SK-N-SH treated with all-trans-retinoic acid at 6 μM for 48 hours (cell line): ENCODE data around the gene TAF1B.

ENCODE experiments used
- ATAC-seq: fragments of 200-7000 bp; cut with Tn5 transposase; 3 replicates; pipeline ENCODE4 v1.9.1; 2020; ENCODE audit warnings: mild to moderate bottlenecking, moderate library complexity
- ARNTL ChIP-seq: fragments of 450-650 bp; formaldehyde crosslinking; IDR thresholded peaks from 2 replicates; pipeline ENCODE4 v1.5.0; 2020; ENCODE audit warnings: low read depth, mild to moderate bottlenecking, moderate library complexity, borderline replicate concordance
- CSDC2 ChIP-seq: fragments of 250-450 bp; sonication (Bioruptor Pico); IDR thresholded peaks from 2 replicates; pipeline ENCODE4 v1.5.0; 2020; ENCODE audit warnings: mild to moderate bottlenecking, moderate library complexity
- CSRNP3 ChIP-seq: fragments of 250-450 bp; sonication (Bioruptor Pico); IDR thresholded peaks from 2 replicates; pipeline ENCODE4 v1.5.1; 2021; ENCODE audit warnings: mild to moderate bottlenecking, moderate library complexity
- ESRRG ChIP-seq: fragments of 250-450 bp; sonication (Bioruptor Pico); IDR thresholded peaks from 2 replicates; pipeline ENCODE4 v1.6.1; 2021; ENCODE audit warnings: mild to moderate bottlenecking
- ISL1 ChIP-seq: fragments of 250-450 bp; sonication (Bioruptor Pico); IDR thresholded peaks from 2 replicates; pipeline ENCODE4 v2.1.2; 2022; ENCODE audit warnings: mild to moderate bottlenecking, moderate library complexity
- OSR1 ChIP-seq: fragments of 250-450 bp; sonication (Bioruptor Pico); IDR thresholded peaks from 2 replicates; pipeline ENCODE4 v1.8.0; 2022; ENCODE audit warnings: moderate library complexity, mild to moderate bottlenecking, inconsistent platforms
- POU6F1 ChIP-seq: fragments of 250-450 bp; sonication (Bioruptor Pico); IDR thresholded peaks from 2 replicates; pipeline ENCODE4 v1.8.0; 2021; ENCODE audit warnings: low read depth, mild to moderate bottlenecking, moderate library complexity, borderline replicate concordance
- TCF4 ChIP-seq: fragments of 250-450 bp; sonication (Bioruptor Pico); IDR thresholded peaks from 2 replicates; pipeline ENCODE4 v1.8.0; 2021; ENCODE audit warnings: mild to moderate bottlenecking, moderate library complexity, borderline replicate concordance
- TOX ChIP-seq: fragments of 250-450 bp; sonication (Bioruptor Pico); IDR thresholded peaks from 2 replicates; pipeline ENCODE4 v1.8.0; 2021; ENCODE audit warnings: mild to moderate bottlenecking, moderate library complexity, borderline replicate concordance
- ZC3H10 ChIP-seq: fragments of 250-450 bp; sonication (Bioruptor Pico); IDR thresholded peaks from 2 replicates; pipeline ENCODE4 v1.5.1; 2021; ENCODE audit warnings: mild to moderate bottlenecking, moderate library complexity
- ZFP30 ChIP-seq: fragments of 450-650 bp; formaldehyde crosslinking; IDR thresholded peaks from 2 replicates; pipeline ENCODE4 v1.5.0; 2022; ENCODE audit warnings: mild to moderate bottlenecking, moderate library complexity
- ZNF565 ChIP-seq: fragments of 450-650 bp; formaldehyde crosslinking; conservative IDR thresholded peaks from 2 replicates; pipeline ENCODE4 v1.5.0; 2020; ENCODE audit warnings: low read depth, mild to moderate bottlenecking, moderate library complexity
- ZNF70 ChIP-seq: fragments of 450-650 bp; formaldehyde crosslinking; IDR thresholded peaks from 2 replicates; pipeline ENCODE4 v1.5.0; 2020; ENCODE audit warnings: mild to moderate bottlenecking, moderate library complexity
- ZNF8 ChIP-seq: fragments of 450-650 bp; formaldehyde crosslinking; IDR thresholded peaks from 2 replicates; pipeline ENCODE4 v1.5.0; 2020; ENCODE audit warnings: mild to moderate bottlenecking, moderate library complexity
- TF ChIP-seq, protein P1 (sequence below): fragments of 250-450 bp; sonication (Bioruptor Pico); IDR thresholded peaks from 2 replicates; pipeline ENCODE4 v1.8.0; 2020; ENCODE audit warnings: mild to moderate bottlenecking, moderate library complexity, borderline replicate concordance
- TF ChIP-seq, protein P2 (sequence below): fragments of 250-450 bp; sonication (Bioruptor Pico); IDR thresholded peaks from 2 replicates; pipeline ENCODE4 v1.5.0; 2020; ENCODE audit warnings: mild to moderate bottlenecking, moderate library complexity
- TF ChIP-seq, protein P3 (sequence below): fragments of 250-450 bp; sonication (Bioruptor Pico); IDR thresholded peaks from 2 replicates; pipeline ENCODE4 v1.5.1; 2020; ENCODE audit warnings: low read depth, mild to moderate bottlenecking, moderate library complexity

The TAF1B gene

GRCh38 chr2:9799729-9800632 is 43.3 kb upstream of the TAF1B start:
- peak; percentile 95 for ATAC-seq
- TF ChIP-seq, protein P1, sequence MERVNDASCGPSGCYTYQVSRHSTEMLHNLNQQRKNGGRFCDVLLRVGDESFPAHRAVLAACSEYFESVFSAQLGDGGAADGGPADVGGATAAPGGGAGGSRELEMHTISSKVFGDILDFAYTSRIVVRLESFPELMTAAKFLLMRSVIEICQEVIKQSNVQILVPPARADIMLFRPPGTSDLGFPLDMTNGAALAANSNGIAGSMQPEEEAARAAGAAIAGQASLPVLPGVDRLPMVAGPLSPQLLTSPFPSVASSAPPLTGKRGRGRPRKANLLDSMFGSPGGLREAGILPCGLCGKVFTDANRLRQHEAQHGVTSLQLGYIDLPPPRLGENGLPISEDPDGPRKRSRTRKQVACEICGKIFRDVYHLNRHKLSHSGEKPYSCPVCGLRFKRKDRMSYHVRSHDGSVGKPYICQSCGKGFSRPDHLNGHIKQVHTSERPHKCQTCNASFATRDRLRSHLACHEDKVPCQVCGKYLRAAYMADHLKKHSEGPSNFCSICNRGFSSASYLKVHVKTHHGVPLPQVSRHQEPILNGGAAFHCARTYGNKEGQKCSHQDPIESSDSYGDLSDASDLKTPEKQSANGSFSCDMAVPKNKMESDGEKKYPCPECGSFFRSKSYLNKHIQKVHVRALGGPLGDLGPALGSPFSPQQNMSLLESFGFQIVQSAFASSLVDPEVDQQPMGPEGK: no peak
- TF ChIP-seq ZNF70 (CRISPR knock-in tag) (no peak), CSRNP3 (no peak)

- ATAC-seq: no peak
- no peak for TF ChIP-seq ZC3H10 (CRISPR knock-in tag)
Measured at GRCh38 chr2:9800639-9800974, 42.7 kb upstream of the TAF1B start.

DNA sequence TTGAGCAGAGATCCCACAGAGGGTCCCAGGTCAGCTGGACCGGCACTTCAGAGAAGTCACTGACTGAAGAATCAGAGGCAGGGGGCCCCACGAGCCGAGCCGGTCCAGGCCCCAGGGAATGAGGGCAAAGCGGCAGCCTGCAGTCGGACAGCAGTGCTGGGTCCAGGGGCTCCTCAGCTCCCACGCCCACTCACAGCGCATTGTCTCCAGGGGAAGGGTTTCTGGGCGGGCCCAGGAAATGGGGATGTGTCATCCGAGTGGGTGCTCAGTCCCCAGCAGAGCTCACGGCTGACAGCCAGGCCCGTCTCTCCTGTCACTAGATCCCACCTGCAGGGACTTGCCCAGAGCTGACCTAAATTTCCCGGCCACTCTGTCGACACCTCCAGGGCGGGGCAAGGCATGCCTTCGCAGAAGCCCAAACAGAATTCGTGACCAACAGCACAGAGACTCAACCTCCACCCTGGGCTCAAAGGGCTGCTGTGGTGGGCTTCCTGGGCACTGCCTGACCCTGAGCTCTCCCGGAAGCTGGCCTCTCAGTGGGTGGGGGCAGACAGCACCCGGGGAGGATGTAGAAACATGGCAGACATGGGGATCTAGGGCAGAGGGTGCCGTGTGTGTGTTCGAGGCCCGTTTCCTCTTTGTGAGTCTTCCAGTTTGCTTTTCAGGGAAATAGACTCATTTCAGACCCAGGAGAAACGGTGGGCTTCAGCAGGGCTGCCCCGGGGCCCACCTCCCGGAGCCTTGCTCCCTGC is 42.1 kb upstream of the TAF1B start:
- peak; percentile 5 for ATAC-seq
- TF ChIP-seq ZNF8 (no peak), OSR1 (no peak), POU6F1 (CRISPR knock-in tag) (no peak), ARNTL (no peak), TOX (CRISPR knock-in tag) (no peak), ZFP30 (no peak)
- TF ChIP-seq, protein P1: no peak
- TF ChIP-seq, protein P2, sequence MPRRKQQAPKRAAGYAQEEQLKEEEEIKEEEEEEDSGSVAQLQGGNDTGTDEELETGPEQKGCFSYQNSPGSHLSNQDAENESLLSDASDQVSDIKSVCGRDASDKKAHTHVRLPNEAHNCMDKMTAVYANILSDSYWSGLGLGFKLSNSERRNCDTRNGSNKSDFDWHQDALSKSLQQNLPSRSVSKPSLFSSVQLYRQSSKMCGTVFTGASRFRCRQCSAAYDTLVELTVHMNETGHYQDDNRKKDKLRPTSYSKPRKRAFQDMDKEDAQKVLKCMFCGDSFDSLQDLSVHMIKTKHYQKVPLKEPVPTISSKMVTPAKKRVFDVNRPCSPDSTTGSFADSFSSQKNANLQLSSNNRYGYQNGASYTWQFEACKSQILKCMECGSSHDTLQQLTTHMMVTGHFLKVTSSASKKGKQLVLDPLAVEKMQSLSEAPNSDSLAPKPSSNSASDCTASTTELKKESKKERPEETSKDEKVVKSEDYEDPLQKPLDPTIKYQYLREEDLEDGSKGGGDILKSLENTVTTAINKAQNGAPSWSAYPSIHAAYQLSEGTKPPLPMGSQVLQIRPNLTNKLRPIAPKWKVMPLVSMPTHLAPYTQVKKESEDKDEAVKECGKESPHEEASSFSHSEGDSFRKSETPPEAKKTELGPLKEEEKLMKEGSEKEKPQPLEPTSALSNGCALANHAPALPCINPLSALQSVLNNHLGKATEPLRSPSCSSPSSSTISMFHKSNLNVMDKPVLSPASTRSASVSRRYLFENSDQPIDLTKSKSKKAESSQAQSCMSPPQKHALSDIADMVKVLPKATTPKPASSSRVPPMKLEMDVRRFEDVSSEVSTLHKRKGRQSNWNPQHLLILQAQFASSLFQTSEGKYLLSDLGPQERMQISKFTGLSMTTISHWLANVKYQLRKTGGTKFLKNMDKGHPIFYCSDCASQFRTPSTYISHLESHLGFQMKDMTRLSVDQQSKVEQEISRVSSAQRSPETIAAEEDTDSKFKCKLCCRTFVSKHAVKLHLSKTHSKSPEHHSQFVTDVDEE (CRISPR knock-in tag): no peak
- TF ChIP-seq, protein P3, sequence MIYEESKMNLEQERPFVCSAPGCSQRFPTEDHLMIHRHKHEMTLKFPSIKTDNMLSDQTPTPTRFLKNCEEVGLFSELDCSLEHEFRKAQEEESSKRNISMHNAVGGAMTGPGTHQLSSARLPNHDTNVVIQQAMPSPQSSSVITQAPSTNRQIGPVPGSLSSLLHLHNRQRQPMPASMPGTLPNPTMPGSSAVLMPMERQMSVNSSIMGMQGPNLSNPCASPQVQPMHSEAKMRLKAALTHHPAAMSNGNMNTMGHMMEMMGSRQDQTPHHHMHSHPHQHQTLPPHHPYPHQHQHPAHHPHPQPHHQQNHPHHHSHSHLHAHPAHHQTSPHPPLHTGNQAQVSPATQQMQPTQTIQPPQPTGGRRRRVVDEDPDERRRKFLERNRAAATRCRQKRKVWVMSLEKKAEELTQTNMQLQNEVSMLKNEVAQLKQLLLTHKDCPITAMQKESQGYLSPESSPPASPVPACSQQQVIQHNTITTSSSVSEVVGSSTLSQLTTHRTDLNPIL (CRISPR knock-in tag): no peak

GRCh38 chr2:9802576-9802993 is 40.7 kb upstream of the TAF1B start:
- no peak for TF ChIP-seq CSDC2 (CRISPR knock-in tag)
- no peak for TF ChIP-seq OSR1
- TF ChIP-seq ZNF565 (CRISPR knock-in tag): no peak
- TF ChIP-seq, protein P3 (CRISPR knock-in tag): no peak
- no peak for TF ChIP-seq ISL1 (CRISPR knock-in tag)
- TF ChIP-seq ESRRG: no peak
- no peak for TF ChIP-seq ZNF70 (CRISPR knock-in tag)
- TF ChIP-seq, protein P1: no peak
- no peak for TF ChIP-seq TCF4
- TF ChIP-seq, all 23 proteins: peak for 0
- no peak for ATAC-seq
